GM21381 (cell line): ENCODE measurements around the gene KCNIP4.

Source experiments
- ATAC-seq: cut with Tn5 transposase; IDR thresholded peaks from one replicate; pipeline ENCODE4 v1.9.1; 2021; ENCODE audit warnings: mild to moderate bottlenecking, moderate library complexity; ENCODE audit not compliant: unreplicated experiment

Gene KCNIP4

GRCh38 chr4:21512353-21512752, 436.2 kb downstream of the KCNIP4 start:
- ATAC-seq, result no peak

DNA sequence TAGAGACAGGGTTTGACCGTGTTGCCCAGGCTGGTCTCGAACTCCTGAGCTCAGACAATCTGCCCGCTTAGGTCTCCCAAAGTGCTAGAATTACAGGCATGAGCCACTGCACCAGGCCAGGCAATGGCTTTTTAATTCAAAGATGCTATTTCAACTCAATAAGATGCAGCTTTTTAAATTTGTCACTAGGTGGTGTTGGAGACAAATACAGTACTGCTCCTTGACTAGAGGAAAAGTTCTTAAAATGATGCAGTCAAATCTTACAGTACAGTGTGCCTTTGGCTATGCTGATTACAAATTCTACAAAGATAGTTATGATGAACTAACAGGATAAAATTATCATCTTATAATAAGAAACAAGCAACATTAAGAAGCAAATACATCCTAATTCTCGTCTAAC, 441.1 kb downstream of the KCNIP4 start:
- ATAC-seq, result no peak

- no peak for ATAC-seq
Measured at GRCh38 chr4:21490682-21491081, 457.9 kb downstream of the KCNIP4 start.

- no peak for ATAC-seq
Measured at GRCh38 chr4:21476757-21477156, 471.8 kb downstream of the KCNIP4 start.

DNA sequence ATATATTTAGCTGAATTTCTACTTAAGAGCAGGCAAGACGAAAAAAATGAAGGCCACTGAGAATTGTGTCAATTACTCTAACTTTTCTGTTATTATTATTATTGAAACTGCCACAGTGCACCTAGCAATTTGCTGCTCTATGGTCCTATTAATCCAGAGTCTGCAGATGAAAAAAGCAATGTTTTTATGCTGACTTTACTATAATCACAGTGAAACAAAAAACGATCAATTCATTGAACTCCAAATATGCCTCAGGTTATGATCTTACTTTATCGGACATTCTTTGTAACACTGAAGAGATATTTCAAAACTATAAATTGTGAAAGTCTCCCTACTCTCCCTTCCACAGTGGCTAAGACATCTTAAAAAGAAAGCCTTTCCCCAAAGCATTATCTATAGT, 474.4 kb downstream of the KCNIP4 start:
- no peak for ATAC-seq

- no peak for ATAC-seq
Measured at GRCh38 chr4:21470535-21470934, 478.0 kb downstream of the KCNIP4 start.

DNA sequence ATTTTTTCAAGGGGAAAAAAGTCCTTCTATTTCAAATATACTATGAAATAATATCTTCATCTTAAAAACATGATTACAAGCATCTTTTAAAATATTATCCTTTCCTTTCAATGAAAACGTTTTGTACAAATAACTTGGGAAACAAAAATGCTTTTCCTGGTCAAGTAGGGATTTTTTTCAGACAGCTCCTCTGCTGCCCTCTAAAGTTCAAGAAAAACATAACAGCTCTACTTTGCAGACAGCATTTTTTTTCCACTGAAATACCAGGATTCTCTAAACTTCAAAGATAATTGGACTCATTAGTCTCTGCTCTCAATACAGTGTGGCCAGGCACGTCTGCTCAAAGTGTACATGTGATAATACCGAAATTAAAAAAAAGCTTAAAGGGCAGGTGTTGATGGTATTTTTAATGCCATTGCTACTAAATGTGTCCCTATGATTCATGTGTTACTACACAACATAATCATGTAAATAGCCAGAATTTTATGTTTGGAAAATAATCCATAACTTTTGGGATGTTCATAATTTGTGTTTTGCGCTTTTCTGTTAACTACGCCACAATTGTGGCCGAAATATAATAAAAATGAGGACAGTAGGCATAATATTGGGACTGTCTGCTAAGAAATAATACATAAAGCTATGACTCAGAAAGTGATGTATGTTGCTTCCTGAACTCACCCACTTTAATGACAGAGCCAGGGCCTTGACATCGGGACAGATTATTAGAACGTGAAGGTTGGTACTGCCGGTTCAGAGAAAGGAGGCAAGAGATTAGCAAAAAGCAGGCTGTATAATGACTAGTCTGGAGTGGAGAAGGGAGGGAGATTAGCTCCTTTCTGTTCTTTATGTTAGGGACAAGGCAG, 478.9 kb downstream of the KCNIP4 start:
- ATAC-seq, result no peak

DNA sequence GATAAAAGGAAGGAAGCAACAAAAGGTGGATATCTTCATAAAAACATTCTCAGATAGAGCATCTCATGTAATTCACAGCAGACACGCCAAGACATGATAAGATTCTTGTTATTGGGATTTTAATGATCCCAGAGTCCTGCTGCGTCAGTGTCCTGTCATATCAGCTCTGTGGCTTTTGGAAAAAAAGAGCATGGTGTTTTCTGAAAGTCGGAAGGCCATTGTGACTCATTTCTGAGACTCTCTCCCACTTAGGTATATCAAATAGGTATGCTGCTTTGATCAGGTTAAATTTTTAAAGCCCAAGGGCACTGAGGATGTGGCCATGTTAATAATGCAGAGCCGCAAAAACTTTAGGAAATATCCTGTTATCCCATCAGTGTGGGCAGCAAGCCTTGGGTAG, 481.0 kb downstream of the KCNIP4 start:
- ATAC-seq, result no peak

DNA sequence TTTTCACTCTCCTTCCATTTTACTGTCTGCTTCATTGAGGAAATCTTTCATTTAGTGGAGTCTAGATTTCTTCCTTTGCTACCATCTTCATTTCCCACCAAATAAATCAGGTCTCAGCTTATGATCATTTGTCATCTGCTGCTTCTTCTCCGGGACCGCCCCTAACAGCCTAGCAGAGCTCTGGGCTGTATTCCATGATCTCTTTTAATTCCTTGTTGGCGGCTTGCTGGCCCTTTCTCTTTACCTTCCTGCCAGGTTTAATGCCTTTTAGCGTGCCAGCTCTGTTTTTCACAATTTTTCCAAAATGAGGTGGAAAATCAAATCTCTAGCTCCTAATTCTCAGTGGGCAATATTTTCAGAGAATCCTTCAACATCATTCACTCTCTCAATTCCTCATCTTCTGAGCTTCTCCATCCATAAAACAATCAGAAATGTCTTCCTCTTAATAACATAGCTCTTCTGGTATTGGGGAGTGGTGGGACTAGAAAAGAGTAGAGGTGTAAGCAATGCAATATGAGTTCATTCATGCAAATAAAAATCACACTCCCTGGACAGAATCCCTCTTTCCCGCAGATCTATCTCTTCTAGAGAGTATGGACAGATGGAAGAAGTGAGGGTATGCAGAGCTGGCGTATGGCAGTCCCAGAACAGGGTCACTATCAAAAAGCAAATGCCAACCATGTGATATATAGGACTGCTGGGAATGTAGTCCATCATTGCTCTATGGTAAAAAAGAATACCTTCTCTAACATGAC, 491.3 kb downstream of the KCNIP4 start:
- no peak for ATAC-seq

DNA sequence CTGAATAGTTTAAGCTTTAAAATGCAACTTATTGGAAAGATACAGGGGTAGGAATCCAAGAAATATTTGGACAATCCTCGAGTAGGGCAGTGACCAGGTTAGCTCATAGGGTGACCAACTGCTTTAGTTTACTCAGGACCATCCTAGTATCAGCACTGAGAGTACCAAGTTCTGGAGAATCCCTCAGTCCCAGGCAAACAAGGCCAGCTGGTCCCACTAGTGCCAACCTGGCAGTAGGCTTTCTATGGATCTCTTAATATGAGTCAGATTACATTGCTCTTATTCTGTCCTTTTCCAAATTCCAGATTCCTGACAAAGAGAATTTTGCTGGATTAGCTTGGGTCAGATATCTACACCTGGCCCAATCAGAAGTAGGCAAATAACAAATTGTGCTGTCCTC, 493.7 kb downstream of the KCNIP4 start:
- no peak for ATAC-seq

- ATAC-seq, result no peak
Measured at GRCh38 chr4:21454201-21454600, 494.4 kb downstream of the KCNIP4 start.

- no peak for ATAC-seq
Measured at GRCh38 chr4:21452931-21453330, 495.6 kb downstream of the KCNIP4 start.

GRCh38 chr4:21451032-21451431, 497.5 kb downstream of the KCNIP4 start:
- no peak for ATAC-seq

DNA sequence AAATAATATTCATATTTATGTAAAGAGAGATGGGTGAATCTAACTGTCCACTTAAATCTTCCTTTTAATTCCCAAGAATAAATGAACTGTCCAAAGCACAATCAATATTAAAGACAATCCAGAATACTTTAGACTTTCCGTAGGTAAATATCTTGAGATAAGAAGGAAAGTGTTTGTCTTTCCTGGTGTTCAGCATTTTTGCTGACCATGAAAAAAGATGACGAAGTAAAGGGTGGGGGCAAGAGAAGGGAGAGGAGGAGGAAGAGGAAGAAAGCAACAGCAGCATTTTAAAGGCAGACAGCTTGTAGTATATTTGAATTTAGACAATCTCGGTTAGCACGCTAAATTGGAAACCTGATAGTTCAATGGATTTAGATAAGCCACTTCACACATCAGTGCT, 498.2 kb downstream of the KCNIP4 start:
- no peak for ATAC-seq

GRCh38 chr4:21447301-21448054, 501.1 kb downstream of the KCNIP4 start:
- no peak for ATAC-seq

GRCh38 chr4:21420166-21420565, 528.4 kb downstream of the KCNIP4 start:
- no peak for ATAC-seq

DNA sequence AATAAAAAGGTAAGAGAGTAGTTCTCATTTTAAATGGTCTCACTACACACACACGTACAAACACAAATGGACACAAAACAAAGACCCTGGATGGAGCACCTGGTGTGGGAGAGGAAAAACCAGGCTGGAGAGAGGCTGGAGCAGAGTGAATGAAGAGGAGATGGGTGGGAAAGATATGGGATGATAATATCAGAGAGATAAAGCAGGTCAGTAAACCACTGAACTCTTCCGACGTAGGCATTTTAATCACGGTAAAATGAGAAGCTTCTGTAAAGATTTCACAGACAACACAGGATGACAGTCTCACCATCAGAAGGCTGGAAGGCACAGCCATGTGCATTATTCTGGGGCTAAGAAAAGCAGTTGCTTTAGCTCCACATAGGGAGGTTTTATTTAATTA, 532.8 kb downstream of the KCNIP4 start:
- no peak for ATAC-seq

DNA sequence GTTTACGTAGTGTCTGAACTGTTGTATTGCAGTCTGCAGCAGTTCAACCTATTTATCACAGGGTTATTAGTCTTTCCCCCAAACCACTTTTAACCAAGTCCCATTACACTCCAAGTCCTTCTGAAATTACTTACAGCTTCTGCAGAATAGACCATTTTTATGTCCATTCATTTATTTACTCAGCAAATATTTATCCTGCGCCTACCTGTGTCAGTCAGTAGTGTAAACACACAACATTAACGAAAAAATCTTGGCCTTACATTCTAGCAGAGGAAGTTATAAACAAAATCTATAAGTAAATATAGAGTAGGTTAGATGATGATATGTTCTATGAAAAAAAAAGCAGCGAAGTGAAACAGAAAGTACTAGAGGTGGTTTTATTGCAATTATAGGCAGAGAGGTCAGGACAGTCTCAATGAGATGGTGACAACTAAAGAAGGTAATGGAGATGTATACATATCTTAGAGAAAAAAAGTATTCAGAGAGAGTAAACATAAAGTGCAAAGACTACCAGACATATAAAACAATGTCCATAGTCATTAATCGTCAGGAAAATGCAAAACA, 534.7 kb downstream of the KCNIP4 start:
- ATAC-seq, result no peak

DNA sequence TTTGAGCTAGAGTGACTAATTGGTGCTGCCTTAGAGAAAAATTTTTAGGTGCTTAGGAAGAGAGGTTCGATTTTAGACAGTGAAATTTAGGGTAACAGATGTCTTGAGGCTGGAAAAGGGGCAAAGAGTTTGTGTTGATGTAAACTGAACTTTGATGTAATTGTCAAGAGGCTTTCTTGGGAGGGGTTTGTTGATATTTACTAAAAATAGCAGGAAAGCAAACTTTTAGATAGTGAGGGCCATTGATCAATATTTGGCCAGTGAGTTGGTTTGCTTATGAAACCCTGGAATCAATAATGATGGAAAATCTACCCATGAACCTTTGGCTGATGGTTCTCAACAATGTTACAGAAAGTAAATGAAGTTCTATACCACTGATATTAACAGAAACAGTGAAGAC, 537.5 kb downstream of the KCNIP4 start:
- no peak for ATAC-seq

DNA sequence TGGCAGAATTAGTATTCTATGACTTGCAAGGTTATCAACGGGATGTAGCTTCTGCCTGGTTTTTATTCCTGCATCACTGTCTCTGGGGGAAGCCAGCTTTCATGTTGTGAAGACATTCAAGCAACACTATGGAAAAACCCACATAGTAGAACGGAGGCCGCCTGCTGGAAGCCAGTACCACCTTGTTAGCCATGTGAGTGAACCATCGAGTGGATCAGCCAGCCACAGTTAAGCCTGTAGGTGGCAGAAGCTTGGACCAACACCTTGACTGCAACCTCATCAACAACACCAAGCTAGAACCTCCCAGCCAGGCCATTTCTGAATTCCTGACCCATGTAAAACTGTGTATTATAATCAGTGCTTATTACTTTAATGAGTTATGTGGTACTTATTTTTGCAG, 538.2 kb downstream of the KCNIP4 start:
- ATAC-seq, result no peak

DNA sequence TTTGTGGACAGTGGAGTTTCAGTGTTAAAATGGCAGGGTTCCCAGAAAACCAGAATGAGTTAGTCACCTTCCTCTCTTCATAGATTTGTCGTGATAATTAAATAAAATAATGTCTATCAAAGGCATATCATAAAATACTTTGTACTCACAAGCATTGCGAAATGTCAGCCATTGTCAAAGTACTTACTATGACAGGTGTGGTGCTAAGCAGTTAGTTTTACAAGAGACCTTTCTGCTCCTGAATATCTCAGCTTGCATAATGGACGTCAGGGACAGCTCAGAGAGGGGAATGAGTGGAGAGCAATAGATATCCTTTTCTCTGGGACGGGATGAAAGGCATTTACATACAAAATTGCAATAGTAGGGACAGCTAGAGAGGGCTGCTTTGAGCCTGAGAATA, 560.9 kb downstream of the KCNIP4 start:
- no peak for ATAC-seq
